ENCODE results near the gene TMEM108.

Gene TMEM108

GRCh38 chr3:133329626-133330025 is 291.4 kb downstream of the TMEM108 start:
- H3K4me1 ChIP-seq (ENCODE audit: control insufficient read depth, insufficient read depth, low read length, unreplicated experiment): no peaks in the 10 kb centered on the region

GRCh38 chr3:133330065-133330464 is 291.9 kb downstream of the TMEM108 start:
- Histone ChIP-seq H3K36me3 (ENCODE audit: insufficient read depth, low read length) (no peaks in the 10 kb centered on the region), H2AFZ (ENCODE audit: low read length, unreplicated experiment) (no peak overlapping the region), H3K4me3 (ENCODE audit: low read depth, low read length) (no peak overlapping the region), H3K79me2 (ENCODE audit: control insufficient read depth, insufficient read depth, low read length, unreplicated experiment) (no peaks in the 10 kb centered on the region), H3K27me3 (ENCODE audit: insufficient read depth, low read length) (peaks cover 52% of the 10 kb centered on the region), H3K4me1 (ENCODE audit: control insufficient read depth, insufficient read depth, low read length, unreplicated experiment) (no peaks in the 10 kb centered on the region), H3K27ac (ENCODE audit: low read depth, low read length) (no peak overlapping the region)

More at GRCh38 chr3:133329626-133330025, 291.4 kb downstream of the TMEM108 start:
- H3K27me3 ChIP-seq (ENCODE audit: insufficient read depth, low read length): peaks cover 49% of the 10 kb centered on the region
- H3K27ac ChIP-seq (ENCODE audit: low read depth, low read length): no peak overlapping the region
- no peaks in the 10 kb centered on the region for H3K36me3 ChIP-seq (ENCODE audit: insufficient read depth, low read length)
- H3K4me3 ChIP-seq (ENCODE audit: low read depth, low read length): no peak overlapping the region
- H3K79me2 ChIP-seq (ENCODE audit: control insufficient read depth, insufficient read depth, low read length, unreplicated experiment): no peaks in the 10 kb centered on the region
- no peak overlapping the region for H2AFZ ChIP-seq (ENCODE audit: low read length, unreplicated experiment)

- H3K27ac ChIP-seq (ENCODE audit: low read depth, low read length): no peak overlapping the region
- H3K79me2 ChIP-seq (ENCODE audit: control insufficient read depth, insufficient read depth, low read length, unreplicated experiment): no peaks in the 10 kb centered on the region
- H3K27me3 ChIP-seq (ENCODE audit: insufficient read depth, low read length): peaks cover 55% of the 10 kb centered on the region
- no peaks in the 10 kb centered on the region for H3K36me3 ChIP-seq (ENCODE audit: insufficient read depth, low read length)
- H3K4me3 ChIP-seq (ENCODE audit: low read depth, low read length): no peak overlapping the region
- H3K4me1 ChIP-seq (ENCODE audit: control insufficient read depth, insufficient read depth, low read length, unreplicated experiment): no peaks in the 10 kb centered on the region
- no peak overlapping the region for H2AFZ ChIP-seq (ENCODE audit: low read length, unreplicated experiment)
These were observed 292.3 kb downstream of the TMEM108 start for GRCh38 chr3:133330522-133330921.

GRCh38 chr3:133354721-133355120 is 316.5 kb downstream of the TMEM108 start:
- Histone ChIP-seq H3K27ac (ENCODE audit: low read depth, low read length) (no peak overlapping the region), H3K4me1 (ENCODE audit: control insufficient read depth, insufficient read depth, low read length, unreplicated experiment) (no peaks in the 10 kb centered on the region), H3K4me3 (ENCODE audit: low read depth, low read length) (no peak overlapping the region), H3K79me2 (ENCODE audit: control insufficient read depth, insufficient read depth, low read length, unreplicated experiment) (no peaks in the 10 kb centered on the region), H3K27me3 (ENCODE audit: insufficient read depth, low read length) (peaks cover 49% of the 10 kb centered on the region), H3K36me3 (ENCODE audit: insufficient read depth, low read length) (no peaks in the 10 kb centered on the region), H2AFZ (ENCODE audit: low read length, unreplicated experiment) (no peak overlapping the region)

- no peak overlapping the region for H3K4me3 ChIP-seq (ENCODE audit: low read depth, low read length)
- H3K4me1 ChIP-seq (ENCODE audit: control insufficient read depth, insufficient read depth, low read length, unreplicated experiment): no peaks in the 10 kb centered on the region
- H3K27ac ChIP-seq (ENCODE audit: low read depth, low read length): no peak overlapping the region
- H2AFZ ChIP-seq (ENCODE audit: low read length, unreplicated experiment): no peak overlapping the region
- no peaks in the 10 kb centered on the region for H3K79me2 ChIP-seq (ENCODE audit: control insufficient read depth, insufficient read depth, low read length, unreplicated experiment)
- H3K36me3 ChIP-seq (ENCODE audit: insufficient read depth, low read length): no peaks in the 10 kb centered on the region
- peaks cover 78% of the 10 kb centered on the region for H3K27me3 ChIP-seq (ENCODE audit: insufficient read depth, low read length)
These were observed 322.3 kb downstream of the TMEM108 start for GRCh38 chr3:133360476-133360875.

GRCh38 chr3:133361011-133361410 is 322.8 kb downstream of the TMEM108 start:
- H3K27ac ChIP-seq (ENCODE audit: low read depth, low read length): no peak overlapping the region
- H2AFZ ChIP-seq (ENCODE audit: low read length, unreplicated experiment): no peak overlapping the region
- peaks cover 78% of the 10 kb centered on the region for H3K27me3 ChIP-seq (ENCODE audit: insufficient read depth, low read length)
- no peak overlapping the region for H3K4me3 ChIP-seq (ENCODE audit: low read depth, low read length)
- no peaks in the 10 kb centered on the region for H3K79me2 ChIP-seq (ENCODE audit: control insufficient read depth, insufficient read depth, low read length, unreplicated experiment)
- no peaks in the 10 kb centered on the region for H3K36me3 ChIP-seq (ENCODE audit: insufficient read depth, low read length)
- no peaks in the 10 kb centered on the region for H3K4me1 ChIP-seq (ENCODE audit: control insufficient read depth, insufficient read depth, low read length, unreplicated experiment)

- no peaks in the 10 kb centered on the region for H3K36me3 ChIP-seq (ENCODE audit: insufficient read depth, low read length)
These were observed 323.2 kb downstream of the TMEM108 start for GRCh38 chr3:133361435-133361834.

GRCh38 chr3:133362539-133362938 is 324.3 kb downstream of the TMEM108 start:
- Histone ChIP-seq H3K27ac (ENCODE audit: low read depth, low read length) (no peak overlapping the region), H3K79me2 (ENCODE audit: control insufficient read depth, insufficient read depth, low read length, unreplicated experiment) (no peaks in the 10 kb centered on the region), H3K36me3 (ENCODE audit: insufficient read depth, low read length) (no peaks in the 10 kb centered on the region), H3K4me1 (ENCODE audit: control insufficient read depth, insufficient read depth, low read length, unreplicated experiment) (no peaks in the 10 kb centered on the region), H3K4me3 (ENCODE audit: low read depth, low read length) (no peak overlapping the region), H2AFZ (ENCODE audit: low read length, unreplicated experiment) (no peak overlapping the region), H3K27me3 (ENCODE audit: insufficient read depth, low read length) (peaks cover 83% of the 10 kb centered on the region)

More at GRCh38 chr3:133361435-133361834, 323.2 kb downstream of the TMEM108 start:
- H3K4me3 ChIP-seq (ENCODE audit: low read depth, low read length): no peak overlapping the region
- no peaks in the 10 kb centered on the region for H3K79me2 ChIP-seq (ENCODE audit: control insufficient read depth, insufficient read depth, low read length, unreplicated experiment)
- no peak overlapping the region for H3K27ac ChIP-seq (ENCODE audit: low read depth, low read length)
- no peaks in the 10 kb centered on the region for H3K4me1 ChIP-seq (ENCODE audit: control insufficient read depth, insufficient read depth, low read length, unreplicated experiment)
- H2AFZ ChIP-seq (ENCODE audit: low read length, unreplicated experiment): no peak overlapping the region
- peaks cover 81% of the 10 kb centered on the region for H3K27me3 ChIP-seq (ENCODE audit: insufficient read depth, low read length)

- H3K27me3 ChIP-seq (ENCODE audit: insufficient read depth, low read length): peaks cover 89% of the 10 kb centered on the region
- H3K4me3 ChIP-seq (ENCODE audit: low read depth, low read length): no peak overlapping the region
- H3K4me1 ChIP-seq (ENCODE audit: control insufficient read depth, insufficient read depth, low read length, unreplicated experiment): no peaks in the 10 kb centered on the region
These were observed 326.5 kb downstream of the TMEM108 start for GRCh38 chr3:133364704-133365103.

GRCh38 chr3:133366921-133367320 is 328.7 kb downstream of the TMEM108 start:
- Histone ChIP-seq H2AFZ (ENCODE audit: low read length, unreplicated experiment) (no peak overlapping the region), H3K27me3 (ENCODE audit: insufficient read depth, low read length) (peaks cover 87% of the 10 kb centered on the region), H3K79me2 (ENCODE audit: control insufficient read depth, insufficient read depth, low read length, unreplicated experiment) (no peaks in the 10 kb centered on the region), H3K27ac (ENCODE audit: low read depth, low read length) (no peak overlapping the region), H3K4me1 (ENCODE audit: control insufficient read depth, insufficient read depth, low read length, unreplicated experiment) (no peaks in the 10 kb centered on the region), H3K36me3 (ENCODE audit: insufficient read depth, low read length) (no peaks in the 10 kb centered on the region), H3K4me3 (ENCODE audit: low read depth, low read length) (no peak overlapping the region)

More at GRCh38 chr3:133364704-133365103, 326.5 kb downstream of the TMEM108 start:
- H3K79me2 ChIP-seq (ENCODE audit: control insufficient read depth, insufficient read depth, low read length, unreplicated experiment): no peaks in the 10 kb centered on the region
- no peaks in the 10 kb centered on the region for H3K36me3 ChIP-seq (ENCODE audit: insufficient read depth, low read length)
- no peak overlapping the region for H3K27ac ChIP-seq (ENCODE audit: low read depth, low read length)
- H2AFZ ChIP-seq (ENCODE audit: low read length, unreplicated experiment): no peak overlapping the region

- H3K79me2 ChIP-seq (ENCODE audit: control insufficient read depth, insufficient read depth, low read length, unreplicated experiment): no peaks in the 10 kb centered on the region
- no peak overlapping the region for H2AFZ ChIP-seq (ENCODE audit: low read length, unreplicated experiment)
- no peaks in the 10 kb centered on the region for H3K4me1 ChIP-seq (ENCODE audit: control insufficient read depth, insufficient read depth, low read length, unreplicated experiment)
- no peak overlapping the region for H3K4me3 ChIP-seq (ENCODE audit: low read depth, low read length)
- H3K27me3 ChIP-seq (ENCODE audit: insufficient read depth, low read length): peaks cover 87% of the 10 kb centered on the region
- H3K36me3 ChIP-seq (ENCODE audit: insufficient read depth, low read length): no peaks in the 10 kb centered on the region
- H3K27ac ChIP-seq (ENCODE audit: low read depth, low read length): no peak overlapping the region
These were observed 329.2 kb downstream of the TMEM108 start for GRCh38 chr3:133367403-133367802.
